GM18520 (cell line): ENCODE data around the gene MSI2.

Experiments
- ATAC-seq: cut with Tn5 transposase; IDR thresholded peaks from one replicate; pipeline ENCODE4 v1.9.1; 2021; ENCODE audit not compliant: unreplicated experiment

MSI2 gene

DNA sequence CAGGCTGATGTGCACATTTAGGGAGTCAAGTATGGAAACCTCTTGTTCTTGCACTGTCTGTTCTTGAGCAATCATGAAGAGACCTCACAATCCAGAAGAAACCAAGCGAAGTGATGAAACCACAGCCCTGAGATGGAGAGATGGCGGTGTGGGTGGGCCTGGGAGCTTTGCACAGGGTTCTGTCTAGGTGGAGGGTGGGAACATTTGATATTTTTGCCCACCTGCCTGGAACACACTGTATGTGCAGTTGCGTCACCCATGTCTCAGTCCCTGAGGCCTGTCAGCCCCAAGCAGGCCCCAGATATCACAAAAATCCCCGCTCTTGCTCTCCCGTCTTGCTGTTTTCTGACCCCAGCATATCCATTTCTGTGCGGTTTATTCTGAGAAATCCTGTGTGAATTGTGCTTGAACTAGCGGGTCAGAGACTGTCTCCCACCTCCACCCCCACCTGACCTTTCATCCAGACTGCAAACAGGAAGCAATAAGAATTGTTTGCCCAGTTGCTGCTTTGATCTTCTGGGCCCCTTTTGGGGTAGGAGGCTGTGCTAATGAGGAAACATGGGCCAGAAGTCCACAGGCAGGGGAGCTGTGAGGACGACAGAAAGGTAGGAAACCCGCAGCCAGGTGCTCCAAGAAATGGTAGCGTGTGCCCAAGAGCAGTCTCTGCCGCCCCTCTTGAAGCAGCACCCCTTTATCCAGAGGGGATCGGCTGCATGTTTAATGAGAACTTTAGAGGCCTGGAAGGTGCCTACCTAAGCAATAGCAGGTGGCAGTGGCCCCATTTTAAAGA is 304.9 kb downstream of the MSI2 start:
- no peak for ATAC-seq

DNA sequence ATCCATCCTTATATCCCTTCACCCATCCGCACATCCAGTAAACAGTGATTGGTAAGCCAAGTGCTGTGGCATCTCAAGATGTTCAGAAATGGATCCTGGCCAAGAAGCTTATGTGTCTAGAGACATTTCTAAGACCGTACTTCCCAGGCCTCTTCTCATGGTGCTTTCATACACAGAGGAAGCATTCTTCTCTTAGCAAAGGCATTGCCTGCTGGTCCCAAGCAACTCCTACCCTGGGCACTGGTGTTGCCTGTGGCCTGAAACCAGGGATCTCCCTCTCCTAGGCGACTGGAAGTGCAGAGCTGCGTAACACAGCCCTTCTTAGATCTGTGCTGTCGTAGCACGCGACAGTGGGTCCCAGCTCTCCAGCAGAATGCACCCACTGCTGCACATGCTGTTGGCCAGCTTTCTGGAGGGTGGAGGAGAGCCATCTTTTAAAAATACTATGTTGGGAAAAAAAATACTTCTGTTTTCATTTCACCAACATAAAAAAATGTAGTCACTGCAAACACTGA is 305.9 kb downstream of the MSI2 start:
- no peak for ATAC-seq

DNA sequence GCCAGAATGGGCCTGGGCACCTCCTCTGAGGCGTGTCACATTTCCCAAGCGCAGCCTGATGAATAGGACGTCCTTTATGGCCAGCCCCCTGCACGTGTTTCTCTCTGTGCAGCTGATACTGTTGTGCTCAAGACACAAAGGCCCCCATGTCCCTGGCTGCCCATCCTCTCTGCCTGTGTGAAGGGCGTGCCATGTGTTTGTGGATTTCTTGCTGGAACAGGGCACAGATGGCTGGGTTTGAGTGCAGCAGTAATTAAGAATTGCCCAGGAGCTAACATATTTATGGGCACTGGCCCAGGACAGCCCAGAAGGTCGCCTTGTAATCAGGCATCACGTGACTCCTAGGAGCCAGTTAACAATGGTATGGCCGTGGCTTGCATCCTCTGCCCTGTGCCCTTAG is 307.6 kb downstream of the MSI2 start:
- no peak for ATAC-seq

DNA sequence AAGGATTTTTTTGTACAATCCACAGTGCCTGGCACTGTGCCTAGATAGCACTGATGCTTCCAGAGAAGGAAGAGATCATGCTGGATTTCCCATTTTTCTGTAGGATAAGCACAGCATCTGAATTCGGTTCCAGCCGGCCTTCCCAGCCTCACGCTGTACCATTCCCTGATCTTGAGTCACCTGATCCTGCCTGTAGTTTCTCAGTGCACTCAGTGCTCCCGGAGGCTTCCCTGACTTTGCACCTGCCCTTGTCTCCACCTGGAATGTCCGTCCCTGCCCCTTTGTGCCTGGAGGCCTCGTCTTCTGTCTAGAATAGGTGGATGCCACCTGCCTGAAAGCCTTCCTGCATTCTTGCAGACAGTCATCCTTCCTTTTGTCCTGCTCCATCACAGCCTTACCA is 308.9 kb downstream of the MSI2 start:
- no peak for ATAC-seq

DNA sequence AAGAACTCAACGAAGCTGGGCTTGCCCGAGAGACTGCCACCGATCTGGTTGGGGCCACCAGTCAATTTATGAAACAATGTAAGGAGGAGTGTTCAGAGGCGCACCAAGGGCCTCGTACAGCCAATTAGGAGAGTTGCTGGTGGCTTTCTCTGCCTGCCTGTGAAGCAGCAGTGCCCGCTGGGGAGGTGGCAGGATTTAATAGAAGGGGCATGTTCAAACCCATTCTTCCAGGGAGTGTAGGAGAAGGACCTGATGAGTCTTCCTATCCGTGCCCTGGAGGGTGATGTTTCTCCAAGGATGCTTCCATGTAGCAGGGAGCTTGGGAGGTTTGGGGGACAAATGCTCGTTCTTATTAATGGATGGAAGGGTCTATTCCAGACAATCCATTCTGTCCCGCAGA is 310.4 kb downstream of the MSI2 start:
- ATAC-seq = no peak

DNA sequence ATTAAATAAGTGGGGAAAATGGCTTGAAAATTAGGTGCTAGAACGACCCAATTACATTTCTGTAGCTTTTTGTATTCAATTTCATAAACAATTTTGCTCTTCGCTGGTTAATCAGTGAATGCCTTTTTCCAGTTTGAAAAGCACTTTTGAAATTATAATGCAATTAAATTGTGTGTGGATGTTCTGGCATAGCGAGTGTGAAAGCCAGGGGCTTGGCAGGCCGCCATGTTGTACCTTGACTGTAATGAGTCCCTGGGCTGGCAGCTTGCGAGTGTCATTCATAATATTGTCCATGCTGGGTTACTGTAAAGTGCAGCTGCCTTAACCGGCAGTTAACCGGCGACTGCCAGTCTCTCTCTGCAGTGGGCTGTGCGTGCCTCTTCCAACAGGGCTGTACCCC is 310.9 kb downstream of the MSI2 start:
- no peak for ATAC-seq

DNA sequence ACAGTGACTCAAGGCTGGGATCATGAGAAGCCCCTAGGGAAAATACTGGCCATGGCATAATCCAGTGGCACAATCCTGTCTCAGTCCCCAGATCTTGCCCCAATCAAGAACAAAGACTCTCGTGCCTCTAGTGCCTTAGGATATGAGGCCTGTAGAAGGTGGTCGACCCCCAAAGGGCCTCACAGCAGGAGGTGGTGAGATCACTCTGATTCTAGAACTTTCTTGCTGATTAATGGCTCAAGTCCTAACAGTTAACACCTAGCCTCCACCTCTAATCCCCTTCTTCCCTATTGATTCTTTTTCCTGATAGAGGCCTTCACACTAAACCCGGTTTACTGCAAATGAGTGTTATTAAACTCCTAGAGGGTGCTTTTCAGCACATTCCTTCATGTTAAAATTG is 312.0 kb downstream of the MSI2 start:
- ATAC-seq = no peak

DNA sequence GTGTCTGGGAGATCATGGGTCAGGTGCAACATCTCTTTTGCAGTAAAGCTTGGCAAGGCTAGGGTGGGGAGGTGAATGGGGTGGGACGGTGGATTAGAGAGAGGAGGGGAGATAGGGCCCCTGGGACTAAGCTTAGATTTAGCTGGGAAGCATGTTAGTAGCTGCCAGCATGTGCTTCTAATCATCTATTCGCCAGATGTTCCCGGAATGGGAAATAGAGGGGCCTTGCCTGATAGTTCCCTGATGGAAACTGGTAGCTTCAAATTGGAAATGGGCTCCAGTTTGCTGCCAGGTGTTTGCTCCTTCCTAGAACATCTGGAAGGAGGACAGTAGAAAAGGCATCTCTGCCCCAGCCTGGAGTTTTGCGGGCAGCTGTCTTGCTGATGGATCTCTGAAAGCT is 312.7 kb downstream of the MSI2 start:
- ATAC-seq = no peak

DNA sequence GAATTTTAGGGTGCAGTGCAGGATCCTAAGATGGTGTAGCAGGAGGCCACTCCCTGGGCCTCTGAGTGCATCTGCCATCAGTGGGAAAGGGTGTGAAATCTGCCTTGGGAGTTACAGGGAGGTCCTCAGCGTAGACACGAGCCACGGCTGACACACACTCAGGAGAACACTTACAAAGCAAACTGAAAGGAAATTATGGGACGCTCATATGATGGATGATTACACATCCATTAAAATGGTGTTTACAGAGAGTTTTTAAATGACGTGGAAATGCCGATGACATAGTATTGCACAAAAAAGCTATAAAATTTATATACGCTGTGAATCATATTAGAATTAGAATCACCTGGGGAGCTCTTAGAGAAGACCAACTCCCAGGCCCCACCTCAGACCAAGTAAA is 313.5 kb downstream of the MSI2 start:
- no peak for ATAC-seq

DNA sequence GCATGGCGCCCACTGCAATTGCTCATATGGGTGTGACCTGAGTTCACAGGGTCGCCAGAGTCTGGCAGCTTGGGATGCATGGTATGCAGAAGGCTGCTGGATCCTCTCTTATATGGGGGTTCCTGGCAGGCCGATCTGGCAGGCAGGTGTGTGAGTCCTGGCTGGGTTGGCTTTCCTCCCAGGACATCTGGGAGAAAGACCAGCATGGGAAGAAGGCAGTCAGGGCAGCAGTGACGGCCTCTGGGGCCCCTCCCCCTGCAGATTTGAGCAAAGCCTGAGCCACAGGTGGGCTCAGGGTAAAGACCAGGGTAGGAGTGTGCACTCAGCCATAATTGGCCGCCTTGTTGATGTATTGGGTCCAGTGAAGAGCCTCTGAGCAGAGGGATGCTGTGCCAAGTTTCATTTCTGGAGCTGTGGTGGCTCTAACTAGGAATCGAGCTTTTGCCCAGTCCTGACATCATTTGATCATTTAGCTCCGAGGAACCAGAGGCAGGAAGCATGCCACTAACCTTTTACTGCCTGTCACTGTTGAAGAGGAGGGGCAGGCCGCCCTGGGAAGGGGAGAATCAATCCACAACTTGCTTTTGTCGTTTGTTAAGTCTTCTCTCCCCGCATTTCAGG is 314.5 kb downstream of the MSI2 start:
- ATAC-seq = no peak

DNA sequence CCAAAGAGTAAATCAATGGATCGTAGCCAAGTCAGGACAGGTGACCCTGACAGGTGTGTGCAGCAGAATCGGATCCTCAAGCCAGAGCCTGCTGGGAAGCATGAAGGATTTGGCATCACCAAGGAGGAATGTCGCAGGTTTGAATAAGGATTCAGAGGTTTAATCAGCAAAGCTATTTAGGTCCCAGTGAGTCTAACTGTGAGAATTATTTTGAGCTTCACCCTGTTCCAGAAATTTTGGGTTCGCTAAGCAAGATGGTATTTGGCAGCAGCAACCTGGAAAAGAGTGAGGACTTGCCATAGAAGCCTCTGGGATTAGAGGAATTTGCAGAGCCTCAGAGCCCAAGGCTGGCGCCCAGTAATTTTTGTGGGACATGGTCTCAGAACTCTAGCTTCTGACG is 315.7 kb downstream of the MSI2 start:
- no peak for ATAC-seq

DNA sequence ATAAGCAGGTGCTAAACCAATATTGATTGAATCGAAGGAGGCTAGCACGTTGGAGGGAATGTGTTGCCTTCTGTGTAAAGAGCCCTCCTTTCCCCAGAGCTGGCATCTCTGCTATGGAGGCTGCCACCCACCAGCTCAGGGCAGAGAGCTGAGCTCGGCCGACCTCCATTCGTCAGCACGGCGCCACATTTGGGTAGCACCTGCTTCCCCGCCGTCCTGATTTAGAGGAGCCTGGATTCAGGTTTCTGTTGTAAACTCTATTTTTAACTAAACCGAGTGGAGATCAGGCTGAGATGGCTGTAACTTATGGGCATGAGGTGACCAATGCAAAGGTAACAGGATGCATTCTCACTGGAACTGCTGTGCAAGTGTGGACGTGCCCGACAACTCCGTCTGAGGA is 316.3 kb downstream of the MSI2 start:
- ATAC-seq = no peak

DNA sequence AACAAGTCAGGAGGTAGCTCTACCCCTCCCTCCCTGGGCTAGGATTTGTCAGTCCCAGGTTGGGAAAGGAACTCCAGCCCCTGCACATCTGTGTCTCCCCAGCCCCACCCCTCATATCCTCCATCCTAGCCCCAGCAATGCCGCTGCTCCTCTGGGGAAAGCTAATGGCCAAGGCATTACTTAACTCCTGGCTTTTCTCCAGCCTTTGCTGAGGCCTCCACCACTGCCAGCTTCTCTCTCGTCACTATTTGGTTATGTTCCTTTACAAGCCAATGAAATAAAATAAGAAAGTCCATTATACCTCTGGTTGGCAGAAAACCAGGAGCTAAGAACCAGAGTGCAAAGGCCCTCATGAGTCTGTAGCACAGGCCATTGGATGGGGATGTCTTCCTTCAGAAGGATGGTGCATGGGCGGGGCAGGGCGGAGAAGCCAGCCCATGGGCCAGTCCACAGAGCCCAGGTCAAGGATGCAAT is 317.8 kb downstream of the MSI2 start:
- no peak for ATAC-seq

DNA sequence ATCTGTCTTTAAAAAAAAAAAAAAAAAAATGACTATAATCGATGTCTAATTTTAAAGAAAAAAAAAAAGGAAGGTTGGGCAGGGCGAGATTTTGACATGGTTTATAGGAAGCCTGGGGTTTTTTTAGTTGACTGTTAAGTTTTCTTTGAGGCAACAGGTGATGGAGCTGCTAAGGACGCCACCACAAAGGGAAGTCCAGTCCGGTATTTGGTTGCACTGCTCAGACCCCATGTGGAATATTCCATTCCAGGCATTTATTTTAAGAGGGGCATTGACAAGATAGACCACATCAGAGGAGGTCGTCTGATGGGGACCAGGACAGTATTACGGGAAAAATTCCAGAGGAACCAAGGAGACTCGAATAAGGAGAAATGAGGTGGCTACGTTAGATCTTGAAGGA is 320.4 kb downstream of the MSI2 start:
- no peak for ATAC-seq

DNA sequence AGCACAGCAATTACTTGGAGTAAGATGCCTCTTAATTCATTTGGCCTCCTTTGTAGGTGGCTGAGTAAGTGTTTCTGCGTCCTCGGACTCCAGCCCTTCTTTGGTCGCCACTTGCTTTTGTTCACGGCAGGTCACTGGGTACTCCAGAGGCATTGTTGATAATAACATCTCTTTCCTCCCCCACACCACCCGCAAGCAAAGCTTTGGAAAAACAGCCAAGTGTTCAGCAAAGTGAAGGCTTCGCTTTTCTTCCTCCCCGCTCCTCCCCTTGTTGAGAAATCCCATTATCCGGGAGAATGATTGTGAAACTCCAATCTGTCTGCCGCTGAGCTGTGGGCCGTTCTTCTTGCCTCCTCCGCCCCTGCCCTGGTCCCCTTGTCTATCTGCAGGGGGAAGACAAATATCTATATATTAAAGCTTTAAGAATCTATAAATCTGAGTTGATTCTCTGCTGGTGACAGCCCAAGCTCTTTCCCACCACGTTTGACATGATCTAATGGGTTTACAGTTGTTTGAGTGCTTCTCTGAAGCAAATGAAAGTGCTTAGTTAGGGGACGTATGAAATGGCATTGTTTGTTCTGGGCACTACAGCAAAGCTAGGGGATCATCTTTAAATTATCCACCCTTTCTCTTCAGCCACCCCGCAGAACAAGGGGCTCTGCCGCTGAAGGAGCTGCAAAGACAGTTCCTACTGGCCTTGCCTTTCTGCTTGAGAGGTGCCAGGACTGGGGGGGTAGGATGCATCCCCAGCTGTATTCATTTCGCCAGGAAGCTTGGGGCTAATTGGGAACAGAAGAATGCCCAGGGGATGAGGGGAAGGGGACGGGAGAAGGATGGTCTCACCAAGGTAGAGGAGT is 321.7 kb downstream of the MSI2 start:
- no peak for ATAC-seq

DNA sequence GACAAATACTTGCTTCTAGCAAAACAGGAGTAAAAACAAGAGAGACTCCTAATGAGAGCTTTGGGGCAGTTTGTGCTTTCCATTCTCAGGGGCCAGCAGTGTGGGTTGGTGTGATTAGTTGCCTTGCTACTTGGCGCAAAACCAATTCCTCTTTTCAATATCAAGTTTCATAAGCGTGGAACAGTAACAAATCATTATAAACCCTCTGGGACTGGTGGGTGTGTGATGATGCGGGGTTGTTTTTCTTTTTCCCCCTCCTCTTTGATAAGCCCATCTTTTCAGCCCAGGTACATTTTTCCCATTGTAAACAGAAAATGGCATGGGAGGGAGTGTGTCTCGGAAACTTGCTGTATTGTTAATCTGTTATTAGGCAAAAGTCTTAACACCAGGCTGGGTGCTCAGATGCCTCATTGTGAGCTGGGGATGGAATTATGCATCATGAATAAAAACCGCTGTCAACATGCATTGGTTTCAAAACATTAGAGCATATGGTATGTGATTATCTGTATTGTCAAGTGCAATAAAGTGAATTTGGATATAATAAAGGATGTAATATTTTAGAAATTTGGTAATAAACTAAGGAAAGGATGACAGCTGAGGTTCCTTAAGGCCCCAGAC is 322.4 kb downstream of the MSI2 start:
- no peak for ATAC-seq

DNA sequence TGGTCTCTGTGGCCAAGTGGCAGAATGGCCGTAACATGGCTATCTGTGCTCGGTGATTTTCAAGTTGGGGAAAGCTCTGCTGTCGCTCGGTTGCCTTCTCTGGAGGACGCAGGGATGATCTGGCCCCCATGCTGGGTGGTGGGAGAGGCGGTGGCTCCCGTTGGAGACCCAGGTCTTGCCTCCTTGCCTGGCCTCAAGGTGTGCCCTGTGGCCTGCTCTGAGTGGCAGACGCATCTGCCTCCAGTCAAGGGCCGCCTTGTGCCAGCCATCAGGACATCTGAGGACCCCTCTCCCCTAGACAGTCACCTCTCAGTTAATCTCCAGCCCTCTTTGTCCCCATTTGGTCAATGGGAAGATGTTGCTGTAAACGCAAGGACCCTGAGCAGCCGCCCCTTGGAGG is 322.9 kb downstream of the MSI2 start:
- no peak for ATAC-seq

DNA sequence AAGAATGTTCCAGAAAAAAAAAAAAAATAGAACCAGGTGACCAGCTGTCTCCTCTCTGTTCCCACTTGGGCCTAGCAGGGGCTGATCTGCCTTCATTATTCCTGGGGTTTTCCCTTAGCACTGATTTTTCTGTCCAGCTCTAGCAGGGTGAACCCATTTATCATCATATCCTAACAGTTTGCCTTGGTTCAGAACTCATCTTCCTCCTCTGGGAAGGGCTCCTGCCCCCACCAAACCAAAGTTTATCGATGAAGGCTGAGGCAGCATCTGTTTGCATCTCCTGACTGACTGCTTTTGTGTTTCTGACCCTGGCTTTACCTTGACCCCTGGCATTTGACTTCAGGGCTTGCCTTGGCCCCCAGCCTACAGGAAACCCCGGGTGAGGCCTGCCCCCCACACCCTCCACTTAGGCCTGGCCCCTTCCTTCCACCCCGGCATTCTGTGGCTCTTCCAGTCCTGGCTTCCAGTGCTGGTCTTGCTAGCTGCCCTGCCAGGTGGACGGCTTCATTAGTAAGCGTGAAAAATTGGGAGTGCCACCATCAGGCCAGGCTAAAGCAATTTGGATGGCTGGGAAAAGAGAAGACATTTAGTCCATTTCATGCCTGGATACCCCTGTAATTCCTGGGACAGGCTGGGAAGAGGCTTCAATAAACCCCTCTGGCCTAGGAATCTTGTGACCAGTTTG is 323.9 kb downstream of the MSI2 start:
- no peak for ATAC-seq

DNA sequence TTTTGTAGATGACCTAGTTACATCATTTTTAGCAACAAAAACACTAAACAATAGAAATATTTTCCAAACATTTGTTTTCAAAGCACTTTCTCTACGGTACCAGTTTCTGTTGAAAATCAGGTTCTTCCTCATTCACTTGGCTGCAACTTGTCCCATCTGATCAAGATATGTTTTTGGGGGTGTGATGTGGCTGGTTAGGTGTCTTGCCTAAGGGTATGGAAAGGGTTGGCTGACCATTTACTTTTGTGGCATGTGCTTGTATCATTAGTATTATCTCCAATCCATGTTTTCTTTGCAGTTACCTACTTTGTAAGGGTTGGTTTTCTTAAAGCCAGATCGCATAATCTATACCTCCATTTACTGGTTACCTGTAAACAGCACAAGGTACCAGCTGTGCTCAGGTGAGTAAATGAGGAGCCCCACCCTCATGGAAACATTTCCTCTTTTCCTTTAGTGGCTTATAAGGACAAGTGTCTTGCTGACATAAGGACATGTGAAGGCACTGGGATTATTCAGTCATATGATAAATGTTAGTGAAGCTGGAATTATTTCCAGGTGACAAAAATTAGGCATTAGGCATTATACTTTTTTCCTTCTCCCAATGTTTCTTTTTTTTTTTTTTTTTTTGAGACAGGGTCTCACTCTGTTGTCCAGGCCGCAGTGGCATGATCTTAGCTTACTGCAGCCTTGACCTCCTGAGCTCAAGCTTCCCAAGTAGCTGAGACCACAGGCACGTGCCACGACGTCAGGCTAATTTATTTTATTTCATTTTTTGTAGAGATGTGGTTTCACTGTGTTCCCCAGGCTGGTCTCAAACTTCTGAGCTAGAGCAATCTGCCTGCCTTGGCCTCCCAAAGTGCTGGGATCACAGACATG is 326.8 kb downstream of the MSI2 start:
- no peak for ATAC-seq
